ENCODE data around the gene ADAM22.

The ADAM22 gene

GRCh38 chr7:87960239-87960638 lies 26.2 kb downstream of the ADAM22 start:
- Histone ChIP-seq H2AFZ (ENCODE audit: low read depth, low read length, severe bottlenecking) (no peak overlapping the region), H3K4me3 (ENCODE audit: insufficient read depth, low read length, poor library complexity, severe bottlenecking) (no peak overlapping the region), H3K79me2 (ENCODE audit: insufficient read depth, low read length) (no peaks in the 10 kb centered on the region; the same call in 1 of the 2 replicates), H3K4me2 (ENCODE audit: low read depth, low read length, poor library complexity, severe bottlenecking) (no peak overlapping the region), H3F3A (ENCODE audit: insufficient read depth) (no peaks in the 10 kb centered on the region), H3K9ac (ENCODE audit: low read length) (no peak overlapping the region), H3K36me3 (ENCODE audit: low read length) (no peaks in the 10 kb centered on the region; the same call in 1 of the 2 replicates), H3K27me3 (ENCODE audit: low read length) (no peaks in the 10 kb centered on the region), H3K9me3 (ENCODE audit: insufficient read depth, low read length) (no peaks in the 10 kb centered on the region), H3K9me2 (replicated peaks; ENCODE audit: insufficient read depth, low read length) (no peaks in the 10 kb centered on the region), H3K27ac (ENCODE audit: low read depth, low read length) (no peak overlapping the region), H4K20me1 (ENCODE audit: low read depth, low read length) (0 out of 2 replicates have a peak, but pooled peaks cover 6% of the 10 kb centered on the region)
- TF ChIP-seq EZH2phosphoT487 (conservative IDR thresholded peaks at IDR 0.05; ENCODE audit: low read length) = no peak

- no peaks in the 10 kb centered on the region for H3F3A ChIP-seq (ENCODE audit: insufficient read depth)
- TF ChIP-seq CTCF (IDR thresholded peaks at IDR 0.05; ENCODE audit: insufficient read depth, low read length, poor library complexity, severe bottlenecking) = no peak
- TF ChIP-seq EZH2phosphoT487 (conservative IDR thresholded peaks at IDR 0.05; ENCODE audit: low read length) = no peak
- no peak overlapping the region for H3K27ac ChIP-seq (ENCODE audit: low read depth, low read length)
- H3K4me2 ChIP-seq (ENCODE audit: low read depth, low read length, poor library complexity, severe bottlenecking) = no peak overlapping the region
- no peak overlapping the region for H3K9ac ChIP-seq (ENCODE audit: low read length)
- H4K20me1 ChIP-seq (ENCODE audit: low read depth, low read length) = 0 out of 2 replicates have a peak, but pooled peaks cover 6% of the 10 kb centered on the region
- H3K27me3 ChIP-seq (ENCODE audit: low read length) = no peaks in the 10 kb centered on the region
- no peaks in the 10 kb centered on the region for H3K9me2 ChIP-seq (replicated peaks; ENCODE audit: insufficient read depth, low read length)
- H3K36me3 ChIP-seq (ENCODE audit: low read length) = peaks cover 2% of the 10 kb centered on the region; the same call in 1 of the 2 replicates
- no peaks in the 10 kb centered on the region; the same call in 1 of the 2 replicates for H3K79me2 ChIP-seq (ENCODE audit: insufficient read depth, low read length)
- H2AFZ ChIP-seq (ENCODE audit: low read depth, low read length, severe bottlenecking) = no peak overlapping the region
- no peaks in the 10 kb centered on the region for H3K9me3 ChIP-seq (ENCODE audit: insufficient read depth, low read length)
- no peak overlapping the region for H3K4me3 ChIP-seq (ENCODE audit: insufficient read depth, low read length, poor library complexity, severe bottlenecking)
Observed at GRCh38 chr7:87961754-87962153, 27.7 kb downstream of the ADAM22 start.

GRCh38 chr7:87966271-87966670 lies 32.2 kb downstream of the ADAM22 start:
- no peak overlapping the region for H3K4me3 ChIP-seq (ENCODE audit: insufficient read depth, low read length, poor library complexity, severe bottlenecking)
- H3K79me2 ChIP-seq (ENCODE audit: insufficient read depth, low read length) = no peaks in the 10 kb centered on the region
- H3K9me3 ChIP-seq (ENCODE audit: insufficient read depth, low read length) = no peaks in the 10 kb centered on the region
- H3K36me3 ChIP-seq (ENCODE audit: low read length) = peaks cover 9% of the 10 kb centered on the region; the same call in 1 of the 2 replicates
- H3F3A ChIP-seq (ENCODE audit: insufficient read depth) = no peaks in the 10 kb centered on the region
- no peaks in the 10 kb centered on the region for H3K9me2 ChIP-seq (replicated peaks; ENCODE audit: insufficient read depth, low read length)
- H3K4me2 ChIP-seq (ENCODE audit: low read depth, low read length, poor library complexity, severe bottlenecking) = no peak overlapping the region
- H4K20me1 ChIP-seq (ENCODE audit: low read depth, low read length) = no peaks in the 10 kb centered on the region
- H3K27ac ChIP-seq (ENCODE audit: low read depth, low read length) = no peak overlapping the region
- no peaks in the 10 kb centered on the region for H3K27me3 ChIP-seq (ENCODE audit: low read length)
- TF ChIP-seq CTCF (IDR thresholded peaks at IDR 0.05; ENCODE audit: insufficient read depth, low read length, poor library complexity, severe bottlenecking) (no peak), EZH2phosphoT487 (conservative IDR thresholded peaks at IDR 0.05; ENCODE audit: low read length) (no peak)
- no peak overlapping the region for H2AFZ ChIP-seq (ENCODE audit: low read depth, low read length, severe bottlenecking)
- H3K9ac ChIP-seq (ENCODE audit: low read length) = no peak overlapping the region

- H3K36me3 ChIP-seq (ENCODE audit: low read length) = peaks cover 11% of the 10 kb centered on the region; the same call in 1 of the 2 replicates
- H4K20me1 ChIP-seq (ENCODE audit: low read depth, low read length) = no peaks in the 10 kb centered on the region
- H3F3A ChIP-seq (ENCODE audit: insufficient read depth) = no peaks in the 10 kb centered on the region
- no peaks in the 10 kb centered on the region for H3K27me3 ChIP-seq (ENCODE audit: low read length)
- no peak overlapping the region for H3K4me2 ChIP-seq (ENCODE audit: low read depth, low read length, poor library complexity, severe bottlenecking)
- no peak overlapping the region for H3K27ac ChIP-seq (ENCODE audit: low read depth, low read length)
- TF ChIP-seq CTCF (IDR thresholded peaks at IDR 0.05; ENCODE audit: insufficient read depth, low read length, poor library complexity, severe bottlenecking) (no peak), EZH2phosphoT487 (conservative IDR thresholded peaks at IDR 0.05; ENCODE audit: low read length) (no peak)
- H3K4me3 ChIP-seq (ENCODE audit: insufficient read depth, low read length, poor library complexity, severe bottlenecking) = no peak overlapping the region
- H3K9me3 ChIP-seq (ENCODE audit: insufficient read depth, low read length) = no peaks in the 10 kb centered on the region
- H2AFZ ChIP-seq (ENCODE audit: low read depth, low read length, severe bottlenecking) = no peak overlapping the region
- H3K9me2 ChIP-seq (replicated peaks; ENCODE audit: insufficient read depth, low read length) = no peaks in the 10 kb centered on the region
- H3K9ac ChIP-seq (ENCODE audit: low read length) = no peak overlapping the region
- H3K79me2 ChIP-seq (ENCODE audit: insufficient read depth, low read length) = no peaks in the 10 kb centered on the region
Observed at GRCh38 chr7:87968021-87968420, 34.0 kb downstream of the ADAM22 start.
